K562 (cell line): ENCODE data around the gene ADAM15. TPM values are rescaled to one million over a fixed set of nuclear protein-coding genes. Genes with fewer than 3 reads are reported as not detected.

ENCODE experiments used
- BCOR ChIP-seq: fragments of 450-650 bp; IDR thresholded peaks from 2 replicates; pipeline ENCODE4 v1.6.1; 2016
- CAMTA2 ChIP-seq: fragments of 250-450 bp; sonication (Bioruptor Pico); conservative IDR thresholded peaks from 2 replicates; pipeline ENCODE4 v1.5.1; 2022
- CHD2 ChIP-seq: IDR thresholded peaks from 2 replicates; pipeline ENCODE4 v1.6.1; 2011; ENCODE audit warnings: low read depth, low read length
- DPF2 ChIP-seq: fragments of 450-650 bp; IDR thresholded peaks from 2 replicates; pipeline ENCODE4 v1.6.1; 2016
- ERF ChIP-seq: fragments of 450-650 bp; formaldehyde crosslinking; IDR thresholded peaks from 2 replicates; pipeline ENCODE4 v1.4.0; 2020; ENCODE audit warnings: mild to moderate bottlenecking, mixed read lengths
- EWSR1 ChIP-seq: fragments of 450-650 bp; IDR thresholded peaks from 2 replicates; pipeline ENCODE4 v1.6.1; 2018; ENCODE audit warnings: borderline replicate concordance, mild to moderate bottlenecking, low read depth, moderate library complexity; ENCODE audit not compliant: partially characterized antibody
- HDAC1 ChIP-seq, 2 experiments: fragments of 450-650 bp; IDR thresholded peaks; 2 replicates each; pipeline ENCODE4 v1.6.1; 2016 to 2017; ENCODE audit warnings: inconsistent platforms in 1 of 2, mild to moderate bottlenecking in 1 of 2, moderate library complexity in 1 of 2
- HES1 ChIP-seq: fragments of 450-650 bp; IDR thresholded peaks from 2 replicates; pipeline ENCODE4 v1.6.1; 2016; ENCODE audit warnings: low read depth, mild to moderate bottlenecking, moderate library complexity
- NCOA1 ChIP-seq: fragments of 450-650 bp; IDR thresholded peaks from 2 replicates; pipeline ENCODE4 v1.6.1; 2016; ENCODE audit warnings: low read depth
- NR0B1 ChIP-seq: fragments of 450-650 bp; IDR thresholded peaks from one replicate; pipeline ENCODE4 v1.6.1; 2018; ENCODE audit warnings: mild to moderate bottlenecking, moderate library complexity; ENCODE audit not compliant: partially characterized antibody
- PKNOX1 ChIP-seq: fragments of 450-650 bp; IDR thresholded peaks from 2 replicates; pipeline ENCODE4 v1.6.1; 2016
- RAD51 ChIP-seq: fragments of 450-650 bp; IDR thresholded peaks from 2 replicates; pipeline ENCODE4 v1.7.1; 2016; ENCODE audit warnings: low read depth, mild to moderate bottlenecking, borderline replicate concordance
- SMARCB1 ChIP-seq: IDR thresholded peaks from 2 replicates; pipeline ENCODE4 v1.6.1; 2011; ENCODE audit warnings: improper control_type of control experiment, low read depth; ENCODE audit not compliant: insufficient read length
- ZBTB43 ChIP-seq: sonication (generic); formaldehyde crosslinking; IDR thresholded peaks from 2 replicates; pipeline ENCODE4 v1.8.0; 2023; ENCODE audit warnings: mild to moderate bottlenecking, missing genetic modification reagents
- ZNF121 ChIP-seq: sonication (generic); formaldehyde crosslinking; conservative IDR thresholded peaks from 2 replicates; pipeline ENCODE4 v1.8.0; 2022; ENCODE audit warnings: missing genetic modification reagents
- ZNF184 ChIP-seq: sonication (generic); formaldehyde crosslinking; IDR thresholded peaks from 2 replicates; pipeline ENCODE4 v1.5.0; 2020; ENCODE audit warnings: missing genetic modification reagents
- ZNF551 ChIP-seq: fragments of 250-450 bp; sonication (Bioruptor Pico); IDR thresholded peaks from 2 replicates; pipeline ENCODE4 v1.5.0; 2021; ENCODE audit warnings: mild to moderate bottlenecking, moderate library complexity
- ZNF77 ChIP-seq: fragments of 250-450 bp; sonication (Bioruptor Pico); IDR thresholded peaks from 2 replicates; pipeline ENCODE4 v1.5.0; 2020
- polyA plus RNA-seq, 8 experiments: library from polyadenylated mRNA; depleted of rRNA in 4 of 8; stranded (reverse) in 5 of 8; unstranded in 3 of 8; fragments of >200 nt; fragmentation: Nextera tagmentation in 2 of 8; fragmentation: Illumina TruSeq in 1 of 8; extraction: Ambion mirVana in 2 of 8; extraction: Trizol in 1 of 8; gene quantifications; 2 replicates each; pipeline versions ENCODE4 v1.2.1 to v1.2.3, GENCODE V29; 2011 to 2014; ENCODE audit warnings: inconsistent platforms in 1 of 8, missing spikeins in 1 of 8
- total RNA-seq, 7 experiments: library from RNA; depleted of rRNA in 6 of 7; stranded (reverse); fragments of >200 nt in 6 of 7; fragmentation: Illumina TruSeq in 2 of 7; extraction: Trizol in 2 of 7; gene quantifications; 2 replicates each; pipeline versions ENCODE4 v1.2.1 to v1.2.3, GENCODE V29; 2011 to 2021; ENCODE audit warnings: low replicate concordance in 1 of 7

The ADAM15 gene
- total and polyA plus RNA-seq, 9 of the 15 experiments (the other 6 are each of a cell fraction or from before 2014, with no cell fraction given): 0.69 to 72.3 (median 32.8) TPM

- TF ChIP-seq NCOA1: no peak
- TF ChIP-seq HDAC1 (IDR thresholded peaks at IDR 0.05): peak in 1 of 2 experiments; percentile 82; a peak in 1 of 4 replicates
- TF ChIP-seq ZNF184 (CRISPR knock-in tag): no peak
- TF ChIP-seq DPF2: peak; percentile 28; the same call in 1 of the 2 replicates
- TF ChIP-seq CAMTA2 (CRISPR knock-in tag): no peak
- no peak for TF ChIP-seq NR0B1
- TF ChIP-seq RAD51: no peak
- no peak for TF ChIP-seq HES1
- no peak for TF ChIP-seq ZNF121
- TF ChIP-seq ZNF77: no peak
- no peak for TF ChIP-seq EWSR1
- peak; percentile 65 for TF ChIP-seq BCOR
- TF ChIP-seq PKNOX1: peak; percentile 99
- TF ChIP-seq CHD2: no peak
- TF ChIP-seq SMARCB1: no peak
- no peak; the same call in 1 of the 2 replicates for TF ChIP-seq ZBTB43 (CRISPR knock-in tag)
- no peak for TF ChIP-seq ZNF551 (CRISPR knock-in tag)
- TF ChIP-seq ERF (CRISPR knock-in tag): no peak
- TF ChIP-seq, all 486 proteins: peak for 125
These were observed 33.8 kb downstream of the ADAM15 start (continued) for GRCh38 chr1:155084722-155085503.
